Testis (tissue), 3 donors: ENCODE results near the gene C2orf49. TPM values are rescaled to one million over a fixed set of nuclear protein-coding genes. Genes with fewer than 3 reads are reported as not detected.
A peak's percentile ranks its signal among the peaks of the same experiment; 100 is the strongest.

ENCODE experiments used
- DNase-seq: peaks from one replicate; pipeline ENCODE4 v3.0.0-alpha.2; 2019
- H3K27ac ChIP-seq, 2 donors: fragments of 200-600 bp; sonication (generic); one replicate each; pipeline ENCODE4 v1.5.1; 2019
- H3K27me3 ChIP-seq: fragments of 200-600 bp; sonication (generic); one replicate; pipeline ENCODE4 v1.5.1; 2019
- H3K36me3 ChIP-seq: fragments of 200-600 bp; sonication (generic); one replicate; pipeline ENCODE4 v1.5.1; 2017; ENCODE audit warnings: low read depth; ENCODE audit errors: missing control alignments
- H3K4me1 ChIP-seq: fragments of 200-600 bp; sonication (generic); one replicate; pipeline ENCODE4 v1.5.1; 2019
- H3K4me3 ChIP-seq, 2 donors: fragments of 200-600 bp; sonication (generic); one replicate each; pipeline ENCODE4 v1.5.1; 2017 to 2019
- H3K9me3 ChIP-seq: fragments of 200-600 bp; sonication (generic); one replicate; pipeline ENCODE4 v1.5.1; 2017
- POLR2A ChIP-seq: fragments of 450-650 bp; IDR thresholded peaks from one replicate; pipeline ENCODE4 v1.6.1; 2017; ENCODE audit warnings: antibody characterized with exemption, mild to moderate bottlenecking, moderate library complexity
- WGBS, 2 donors: methylation state at CpG; one replicate each; pipeline ENCODE4 v1.1.5; 2018; 5-methylcytosine and 5-hydroxymethylcytosine counted together
- intact Hi-C: fragments of 100-400 bp; cut with DNase I; formaldehyde crosslinking; loops from one replicate; pipeline ENCODE4 v1.15.1; 2023; ENCODE audit warnings: low total_unique reads
- polyA plus RNA-seq: library from polyadenylated mRNA; stranded (reverse); fragments of 350-450 nt; fragmentation: Illumina TruSeq; extraction: RNeasy Lipid Tissue Mini Kit (QIAGEN cat#74804); gene quantifications from one replicate; pipeline ENCODE4 v1.2.3, GENCODE V29; 2014; ENCODE audit warnings: low read depth, low replicate concordance; ENCODE audit not compliant: insufficient read depth
- total RNA-seq, 2 donors: library from RNA; depleted of rRNA; stranded (reverse); fragments of >200 nt; gene quantifications; one replicate each; pipeline ENCODE4 v1.2.3, GENCODE V29; 2016
- TF ChIP-seq, protein P1 (sequence below), 3 experiments: fragments of 450-650 bp in 2 of 3; fragments of 200-600 bp in 1 of 3; sonication (generic) in 1 of 3; IDR thresholded peaks; one replicate each; pipeline ENCODE4 v1.5.1; 2016 to 2019; ENCODE audit warnings: antibody characterized with exemption in 3 of 3, mild to moderate bottlenecking in 2 of 3, moderate library complexity in 1 of 3

C2orf49 gene
- total and polyA plus RNA-seq, 3 donors from 2014 or later, result 28.5 to 35.4 (median 32.6) TPM

DNA sequence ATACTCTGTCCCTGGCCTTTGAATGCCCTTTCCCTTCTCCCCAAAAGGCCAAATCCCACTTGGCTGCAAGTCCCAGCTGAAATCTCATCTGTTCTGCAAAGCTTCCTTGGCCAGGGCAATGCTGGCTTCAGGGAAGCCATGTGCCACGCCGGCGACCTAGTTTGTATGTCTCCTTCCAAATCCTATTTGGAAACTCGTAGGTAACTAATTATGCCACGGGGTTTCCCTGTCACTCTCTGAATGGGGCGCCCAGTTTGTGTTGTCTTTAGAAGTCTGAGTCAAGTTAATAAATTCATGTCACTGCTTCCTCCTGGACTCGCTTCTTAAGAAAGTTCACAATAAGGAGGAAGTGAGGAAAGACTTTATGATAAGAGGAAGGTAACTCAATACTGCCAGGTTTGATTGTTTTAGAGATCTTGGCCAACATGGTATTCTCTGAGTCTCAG is 42.4 kb downstream of the C2orf49 start:
- H3K36me3 ChIP-seq, result no peaks in the 10 kb centered on the region
- 73% methylated on average over 7 of the region's 7 CpGs for WGBS, 2 donors
- TF ChIP-seq POLR2A, result no peak
- TF ChIP-seq, protein P1, sequence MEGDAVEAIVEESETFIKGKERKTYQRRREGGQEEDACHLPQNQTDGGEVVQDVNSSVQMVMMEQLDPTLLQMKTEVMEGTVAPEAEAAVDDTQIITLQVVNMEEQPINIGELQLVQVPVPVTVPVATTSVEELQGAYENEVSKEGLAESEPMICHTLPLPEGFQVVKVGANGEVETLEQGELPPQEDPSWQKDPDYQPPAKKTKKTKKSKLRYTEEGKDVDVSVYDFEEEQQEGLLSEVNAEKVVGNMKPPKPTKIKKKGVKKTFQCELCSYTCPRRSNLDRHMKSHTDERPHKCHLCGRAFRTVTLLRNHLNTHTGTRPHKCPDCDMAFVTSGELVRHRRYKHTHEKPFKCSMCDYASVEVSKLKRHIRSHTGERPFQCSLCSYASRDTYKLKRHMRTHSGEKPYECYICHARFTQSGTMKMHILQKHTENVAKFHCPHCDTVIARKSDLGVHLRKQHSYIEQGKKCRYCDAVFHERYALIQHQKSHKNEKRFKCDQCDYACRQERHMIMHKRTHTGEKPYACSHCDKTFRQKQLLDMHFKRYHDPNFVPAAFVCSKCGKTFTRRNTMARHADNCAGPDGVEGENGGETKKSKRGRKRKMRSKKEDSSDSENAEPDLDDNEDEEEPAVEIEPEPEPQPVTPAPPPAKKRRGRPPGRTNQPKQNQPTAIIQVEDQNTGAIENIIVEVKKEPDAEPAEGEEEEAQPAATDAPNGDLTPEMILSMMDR (IDR thresholded peaks at IDR 0.05), result no peak
- no peak for DNase-seq
- intact Hi-C loops, result loop anchor here (10.0 kb wide), 1 partner anchor 115 kb away; no protein-coding TSS in a partner anchor
- H3K27me3 ChIP-seq, result no peaks in the 10 kb centered on the region
- H3K27ac ChIP-seq, result peak overlapping the region; percentile 56 to 84
- H3K9me3 ChIP-seq, result no peaks in the 10 kb centered on the region
- peaks cover 83% of the 10 kb centered on the region for H3K4me1 ChIP-seq
- no peak overlapping the region for H3K4me3 ChIP-seq

DNA sequence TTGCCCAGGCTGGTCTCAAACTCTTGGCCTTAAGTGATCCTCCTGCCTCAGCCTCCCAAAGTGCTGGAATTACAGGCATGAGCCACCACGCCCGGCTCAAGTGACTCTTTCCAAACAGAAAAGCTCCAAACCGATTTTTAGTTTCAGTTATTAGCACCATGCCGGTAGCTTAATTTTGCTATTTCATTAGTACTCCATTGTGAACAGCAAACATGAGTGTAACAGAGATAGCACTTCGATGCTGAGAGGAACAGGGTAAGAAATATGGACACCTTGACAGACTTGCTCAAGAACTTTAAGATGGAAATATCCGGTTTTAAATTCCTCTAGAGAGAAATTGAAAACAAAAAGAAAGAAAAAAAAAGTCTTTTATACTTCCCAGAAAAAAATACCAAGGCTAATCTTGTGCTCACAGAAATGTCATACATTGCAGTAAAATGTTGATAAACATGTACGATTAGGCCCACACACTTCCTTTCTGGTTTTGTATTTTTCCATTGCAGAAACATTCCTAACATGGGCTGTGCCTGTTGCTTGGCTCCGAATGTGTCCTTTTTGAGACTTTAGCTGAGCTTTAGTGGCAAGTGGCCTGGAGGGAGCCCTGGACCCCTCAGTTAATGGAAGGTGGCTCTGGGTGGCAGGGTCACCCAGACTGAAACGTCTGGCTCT is 43.2 kb downstream of the C2orf49 start:
- DNase-seq, result no peak
- WGBS, 2 donors, result 59 to 61% methylated on average over 9 of the region's 9 CpGs
- no peaks in the 10 kb centered on the region for H3K27me3 ChIP-seq
- H3K9me3 ChIP-seq, result no peaks in the 10 kb centered on the region
- H3K4me3 ChIP-seq, result no peak overlapping the region
- H3K27ac ChIP-seq, result peak overlapping the region; percentile 56 to 84
- no peaks in the 10 kb centered on the region for H3K36me3 ChIP-seq
- peaks cover 81% of the 10 kb centered on the region for H3K4me1 ChIP-seq
- intact Hi-C loops, result no loop called here
- TF ChIP-seq, protein P1 (IDR thresholded peaks at IDR 0.05), result no peak
- no peak for TF ChIP-seq POLR2A

DNA sequence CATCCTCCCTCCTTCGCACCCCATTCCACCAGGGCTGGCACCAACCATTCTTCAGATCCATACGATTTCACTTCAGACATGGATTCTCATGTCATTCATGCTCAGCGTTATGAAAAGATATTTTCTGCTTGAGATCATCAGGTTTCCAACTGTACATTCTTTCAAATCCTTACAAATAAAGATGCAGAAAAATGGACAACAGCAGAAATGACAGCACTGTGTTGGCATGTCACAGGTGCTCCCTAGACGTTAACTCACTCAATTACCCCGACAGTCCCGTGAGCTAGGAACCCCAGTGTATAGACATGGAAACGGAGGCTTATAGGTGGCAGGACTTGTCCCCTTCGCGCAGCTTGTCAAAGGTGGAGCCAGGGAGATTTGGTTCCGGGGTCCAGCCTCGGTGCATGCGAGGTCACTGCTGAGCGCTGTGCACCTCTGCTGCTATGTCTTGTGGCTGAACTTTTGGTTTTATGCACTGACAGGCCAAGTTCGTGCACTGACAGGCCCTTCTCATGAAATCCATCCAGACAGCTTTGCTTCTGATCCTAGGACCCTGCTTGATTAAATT is 43.8 kb downstream of the C2orf49 start:
- no peaks in the 10 kb centered on the region for H3K36me3 ChIP-seq
- no peaks in the 10 kb centered on the region for H3K27me3 ChIP-seq
- H3K27ac ChIP-seq, result peak overlapping the region; percentile 9 to 84
- 53 to 76% methylated on average over 14 of the region's 14 CpGs for WGBS, 2 donors
- H3K4me1 ChIP-seq, result peaks cover 80% of the 10 kb centered on the region
- H3K4me3 ChIP-seq, result no peak overlapping the region
- intact Hi-C loops, result no loop called here
- no peak for TF ChIP-seq POLR2A
- TF ChIP-seq, protein P1 (IDR thresholded peaks at IDR 0.05), result no peak
- no peak for DNase-seq
- H3K9me3 ChIP-seq, result no peaks in the 10 kb centered on the region

DNA sequence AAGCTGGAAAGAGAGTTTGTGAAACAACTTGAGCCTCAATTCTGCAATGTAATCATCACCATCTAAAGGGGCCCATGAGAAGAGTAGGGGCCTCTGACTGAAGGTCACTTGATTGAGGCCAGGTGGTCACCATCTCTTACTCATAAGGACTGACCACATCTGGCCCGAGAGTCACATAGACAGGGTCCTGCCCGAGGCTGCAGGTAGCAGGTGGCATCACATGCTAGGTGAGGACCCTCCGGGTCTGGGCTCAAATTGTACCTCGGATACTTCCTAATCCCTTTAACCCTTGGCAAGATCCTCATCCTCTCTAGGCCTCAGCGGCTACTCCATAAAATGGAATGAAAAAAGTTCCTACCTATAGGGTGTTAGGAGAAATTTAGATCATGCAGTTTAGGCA is 44.8 kb downstream of the C2orf49 start:
- Histone ChIP-seq H3K4me3 (no peak overlapping the region), H3K9me3 (no peaks in the 10 kb centered on the region), H3K27ac (peak overlapping the region in 1 of 2 donors; percentile 84), H3K4me1 (peaks cover 78% of the 10 kb centered on the region), H3K36me3 (no peaks in the 10 kb centered on the region), H3K27me3 (no peaks in the 10 kb centered on the region)
- 78 to 83% methylated on average over 5 of the region's 5 CpGs for WGBS, 2 donors
- TF ChIP-seq, protein P1 (IDR thresholded peaks at IDR 0.05), result no peak
- TF ChIP-seq POLR2A, result no peak
- no peak for DNase-seq
- intact Hi-C loops, result no loop called here
